SKM-1 treated with dmso at 0.1 percent for 144 hours (cell line): ENCODE results near the gene SLC37A2.

Experiments
- DNase-seq: peaks from one replicate; lab custom pipeline; 2025; ENCODE audit not compliant: unreplicated experiment; lab: John Stamatoyannopoulos, UW

Gene SLC37A2

DNA sequence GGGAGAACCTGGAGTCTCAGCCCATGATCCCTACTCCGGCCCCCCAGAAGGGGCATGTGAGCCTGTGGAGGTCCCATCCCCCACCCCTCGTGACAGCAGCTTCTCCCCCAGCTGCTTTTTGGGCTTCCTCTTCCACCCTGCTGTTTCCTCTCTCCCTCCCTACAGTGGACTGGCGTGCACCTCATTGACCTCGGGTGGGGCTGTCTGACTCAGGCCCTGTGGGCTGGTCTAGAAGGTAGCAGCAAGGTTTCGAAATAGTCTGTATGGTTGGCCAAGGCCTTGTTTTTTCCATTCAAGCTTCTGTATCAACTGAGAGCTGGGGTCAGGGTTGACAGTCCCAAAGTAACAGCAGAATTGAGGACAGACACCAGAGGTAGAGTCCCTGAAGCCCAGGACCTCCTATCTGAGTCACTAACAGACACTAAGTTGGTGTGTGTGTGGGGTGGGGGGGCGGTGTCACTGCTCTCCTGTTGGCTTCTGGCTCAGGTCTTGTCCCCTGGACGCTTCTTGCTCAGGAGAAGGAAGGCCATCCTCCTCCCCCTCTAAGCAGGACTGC is 7.7 kb downstream of the SLC37A2 start:
- DNase-seq, result peak; percentile 98

GRCh38 chr11:125071435-125071834 is 8.3 kb downstream of the SLC37A2 start:
- no peak for DNase-seq

GRCh38 chr11:125071846-125072217 is 8.7 kb downstream of the SLC37A2 start:
- no peak for DNase-seq

- DNase-seq, result peak; percentile 15
Observed at GRCh38 chr11:125072218-125072960, 9.3 kb downstream of the SLC37A2 start.

GRCh38 chr11:125072961-125073590 is 10.0 kb downstream of the SLC37A2 start:
- no peak for DNase-seq

- no peak for DNase-seq
Observed at GRCh38 chr11:125073616-125074483, 10.7 kb downstream of the SLC37A2 start.

GRCh38 chr11:125074511-125075241 is 11.6 kb downstream of the SLC37A2 start:
- DNase-seq, result no peak

- DNase-seq, result no peak
Observed at GRCh38 chr11:125075242-125075625, 12.1 kb downstream of the SLC37A2 start.

DNA sequence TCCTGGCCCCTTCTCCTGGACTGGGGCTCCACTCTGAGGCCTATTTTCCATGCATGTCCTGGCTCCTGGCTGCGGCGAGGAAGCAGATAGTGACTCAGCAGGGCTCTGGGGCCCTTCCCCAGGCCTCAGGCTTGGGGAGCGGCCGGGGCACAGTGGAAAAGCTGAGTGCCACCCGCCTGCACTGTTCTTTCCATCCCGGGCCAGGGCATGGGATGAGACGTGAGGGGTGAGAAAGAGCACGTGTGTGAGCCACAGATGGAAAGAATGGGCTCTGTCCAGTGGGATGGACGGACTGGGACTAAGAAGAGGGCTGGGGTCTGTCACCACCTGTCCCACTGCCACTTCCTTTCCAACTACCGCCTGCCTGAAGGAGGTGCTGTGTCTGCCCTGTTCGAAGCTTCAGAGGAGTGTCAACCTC is 12.8 kb downstream of the SLC37A2 start:
- no peak for DNase-seq

- DNase-seq, result no peak
Observed at GRCh38 chr11:125076378-125076945, 13.4 kb downstream of the SLC37A2 start.

DNA sequence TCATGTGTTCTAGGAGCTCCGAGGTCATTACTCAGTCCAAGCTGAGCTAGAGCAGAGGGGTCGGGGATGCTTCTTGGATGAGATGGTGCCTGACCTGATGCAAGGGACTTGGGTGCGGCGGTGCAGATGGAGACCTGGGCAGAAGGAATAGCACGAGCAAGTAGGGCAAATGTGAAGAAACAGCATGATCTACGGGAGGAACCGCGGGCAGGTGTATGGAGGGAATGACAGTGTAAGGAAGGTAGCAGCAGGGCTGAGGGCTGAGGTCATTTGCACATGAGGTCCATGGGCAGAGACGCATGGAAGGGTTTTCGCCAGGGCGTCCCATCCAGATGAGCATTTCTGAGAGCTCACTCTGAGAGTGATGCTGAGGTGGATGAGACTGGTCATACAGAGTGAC is 14.9 kb downstream of the SLC37A2 start:
- DNase-seq, result no peak

DNA sequence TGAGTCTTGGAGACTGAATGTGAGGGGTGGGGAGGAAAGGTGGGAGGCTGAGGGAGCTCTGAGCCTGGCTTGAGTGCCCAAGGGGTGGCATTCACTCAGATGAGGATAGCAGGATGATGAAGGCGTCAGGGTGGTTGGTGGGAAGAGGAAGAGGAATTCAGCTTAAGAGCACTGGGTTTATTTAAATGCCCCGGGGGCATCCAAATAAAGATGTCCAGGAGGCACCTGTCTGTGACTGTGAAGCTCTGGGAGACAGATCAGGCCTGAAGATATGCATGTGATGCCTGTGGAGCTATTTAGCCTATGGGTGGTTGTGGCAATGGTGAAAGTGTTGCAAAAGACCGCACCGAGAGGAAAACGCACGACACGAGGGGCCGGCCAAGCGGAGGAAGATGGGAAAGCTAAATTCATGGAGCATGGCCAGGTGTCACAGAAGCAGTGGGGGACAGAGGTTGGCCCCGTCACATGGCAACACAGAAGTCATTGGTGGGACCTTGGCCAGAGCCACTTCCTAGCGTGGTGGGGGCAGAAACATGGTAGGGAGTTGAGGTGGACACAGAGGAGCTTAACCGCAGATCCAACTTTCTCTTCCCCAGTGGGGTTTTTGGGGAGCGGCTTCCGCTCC is 15.5 kb downstream of the SLC37A2 start:
- no peak for DNase-seq

GRCh38 chr11:125079151-125079877 is 16.2 kb downstream of the SLC37A2 start:
- peak; percentile 52 for DNase-seq

DNA sequence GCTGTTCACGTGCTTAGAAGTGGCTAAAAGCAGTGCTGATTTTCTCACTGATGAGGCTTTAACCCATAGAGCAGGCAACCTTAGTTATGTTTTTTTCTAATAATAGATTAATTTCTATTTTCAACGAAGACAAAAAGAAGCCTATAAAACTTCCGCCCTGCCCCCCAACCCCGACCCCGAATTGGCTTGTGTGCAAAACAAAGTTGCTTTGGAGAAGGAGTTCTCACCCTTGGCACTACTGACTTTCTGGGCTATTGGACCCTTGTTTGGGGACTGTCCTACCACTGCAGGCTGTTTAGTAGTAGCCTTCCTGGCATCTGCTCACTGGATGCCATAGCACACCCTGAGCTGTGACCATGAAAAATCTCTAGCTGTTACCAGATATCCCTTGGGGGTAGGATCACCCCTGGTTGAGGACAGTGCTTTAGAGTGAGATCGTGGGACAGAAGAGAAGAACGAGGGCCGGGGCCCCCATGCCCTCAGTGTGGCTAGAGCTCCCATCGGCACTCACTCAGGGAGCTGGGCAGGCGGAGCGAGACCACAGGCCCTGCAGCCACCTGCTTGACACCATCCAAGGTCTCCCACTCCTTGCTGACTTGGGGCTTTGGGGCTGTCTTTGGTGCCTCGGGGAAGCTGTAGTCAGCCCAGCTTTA is 16.9 kb downstream of the SLC37A2 start:
- no peak for DNase-seq

GRCh38 chr11:125080531-125080911 is 17.4 kb downstream of the SLC37A2 start:
- no peak for DNase-seq

DNA sequence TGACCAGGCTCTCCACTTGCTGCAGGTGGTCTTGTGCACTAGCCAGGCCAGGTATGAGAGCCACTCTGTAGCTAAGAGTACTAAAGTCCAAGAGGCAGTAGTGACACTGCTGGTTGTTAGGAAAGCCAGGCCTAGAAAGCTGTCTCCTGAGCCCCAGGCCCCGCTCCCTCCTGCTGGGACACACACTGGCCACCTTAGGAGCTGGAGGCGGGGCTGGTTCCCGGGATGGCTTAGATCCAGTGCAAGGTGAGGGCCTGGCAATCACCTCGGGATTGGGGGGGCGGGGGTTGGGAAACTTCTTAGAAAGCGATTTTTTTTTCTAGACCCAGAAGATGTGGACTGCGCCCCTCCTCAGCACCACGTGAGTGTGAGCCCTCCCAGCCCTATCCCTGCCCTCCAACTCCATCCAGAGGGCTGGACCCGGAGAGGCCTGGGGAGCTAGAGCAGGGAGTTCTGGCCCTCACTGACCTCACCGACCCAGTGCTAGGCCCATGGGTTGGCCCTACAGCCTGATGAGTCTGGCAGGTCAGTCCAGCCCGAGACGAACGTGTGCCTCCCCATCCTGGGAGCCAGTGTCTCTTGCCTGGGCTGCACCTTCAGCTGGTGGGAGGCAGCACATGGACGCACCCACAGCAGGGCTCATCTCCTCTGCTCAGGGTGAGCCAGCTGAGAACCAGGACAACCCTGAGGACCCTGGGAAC is 18.1 kb downstream of the SLC37A2 start:
- DNase-seq, result no peak

DNA sequence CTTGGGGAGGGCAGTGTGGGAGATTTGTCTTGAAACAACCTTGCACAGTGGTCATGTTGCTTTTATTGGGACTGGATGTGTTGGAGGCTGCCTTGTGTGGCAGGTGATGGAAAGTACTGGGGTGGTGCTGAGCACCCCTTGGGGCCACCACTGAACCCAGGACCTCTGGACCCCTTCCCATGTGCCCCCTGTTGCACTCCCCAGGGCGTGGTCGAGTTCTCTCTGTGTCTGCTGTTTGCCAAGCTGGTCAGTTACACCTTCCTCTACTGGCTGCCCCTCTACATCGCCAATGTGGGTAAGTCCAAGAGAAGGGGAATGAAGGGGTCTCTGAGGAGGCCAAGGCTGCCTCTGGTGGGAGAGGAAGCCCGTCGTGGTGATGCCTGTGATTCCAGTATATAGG is 18.9 kb downstream of the SLC37A2 start:
- DNase-seq, result no peak

DNA sequence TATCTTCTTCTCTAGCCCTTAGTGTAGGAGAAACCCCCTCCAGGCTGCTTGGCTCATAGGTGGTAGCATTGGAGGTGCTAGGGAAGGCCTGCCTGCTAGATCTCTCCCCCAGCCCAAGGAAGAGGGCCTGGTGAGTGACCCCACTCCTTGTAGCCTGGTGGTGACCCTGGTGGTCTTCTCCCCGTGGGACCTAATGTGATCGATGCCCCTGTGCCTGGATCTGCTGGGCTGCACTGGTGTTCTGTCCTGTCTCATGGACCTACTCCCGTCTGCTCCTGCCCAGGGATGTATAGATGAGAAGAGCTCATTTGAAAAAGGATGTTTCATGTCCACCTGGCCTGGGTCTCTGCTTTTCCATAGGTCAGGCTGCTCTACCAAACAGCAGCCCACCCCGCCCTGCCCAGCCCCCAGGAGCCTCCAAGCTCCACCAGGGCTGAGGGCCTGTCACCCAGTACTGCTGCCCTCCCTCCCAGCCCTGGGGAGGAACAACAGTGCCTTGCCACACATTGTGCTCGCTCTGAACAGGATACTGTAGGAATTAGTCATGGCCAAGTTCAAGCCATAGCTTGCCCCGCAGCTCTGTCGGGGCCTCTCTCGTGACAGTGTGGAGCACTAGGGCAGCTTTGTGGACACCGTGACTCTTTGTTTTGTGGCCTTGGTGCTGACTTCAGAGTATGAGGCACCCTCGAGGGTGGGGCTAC is 19.7 kb downstream of the SLC37A2 start:
- DNase-seq, result no peak
